Vagina (tissue), 2 donors: ENCODE measurements around the gene ECT2L. TPM values are rescaled to one million over a fixed set of nuclear protein-coding genes. Genes with fewer than 3 reads are reported as not detected.
A peak's percentile ranks its signal among the peaks of the same experiment; 100 is the strongest.

ENCODE experiments used
- DNase-seq, 2 donors: peaks; one replicate each; pipeline ENCODE4 v3.0.0-alpha.2; 2017; ENCODE audit errors: extremely low spot score in 2 of 2
- H3K27ac ChIP-seq: fragments of 200-600 bp; sonication (generic); one replicate; pipeline ENCODE4 v1.5.1; 2019
- H3K27me3 ChIP-seq: fragments of 200-600 bp; sonication (generic); one replicate; pipeline ENCODE4 v1.5.1; 2019
- H3K36me3 ChIP-seq, 2 donors: fragments of 200-600 bp; sonication (generic); one replicate each; pipeline ENCODE4 v1.5.1; 2017 to 2019
- H3K4me1 ChIP-seq: fragments of 200-600 bp; sonication (generic); one replicate; pipeline ENCODE4 v1.5.1; 2019
- H3K4me3 ChIP-seq, 2 donors: fragments of 200-600 bp; sonication (generic); 1 replicate in 1 of 2; 2 replicates in 1 of 2; pipeline ENCODE4 v1.5.1; 2016 to 2019
- H3K9me3 ChIP-seq: fragments of 200-600 bp; sonication (generic); one replicate; pipeline ENCODE4 v1.5.1; 2019
- POLR2A ChIP-seq, 2 donors: fragments of 450-650 bp; IDR thresholded peaks; one replicate each; pipeline ENCODE4 v1.6.1; 2017; ENCODE audit warnings: antibody characterized with exemption in 2 of 2, mild to moderate bottlenecking in 2 of 2, moderate library complexity in 2 of 2
- POLR2AphosphoS5 ChIP-seq, 2 donors: sonication (generic); formaldehyde crosslinking; IDR thresholded peaks; one replicate each; pipeline ENCODE4 v1.9.0; 2017; ENCODE audit warnings: antibody characterized with exemption in 2 of 2, mild to moderate bottlenecking in 2 of 2, low read depth in 1 of 2; ENCODE audit not compliant: insufficient read depth in 1 of 2
- intact Hi-C: fragments of 100-400 bp; cut with DNase I; formaldehyde crosslinking; loops from one replicate; pipeline ENCODE4 v1.15.1; 2023
- total RNA-seq: library from RNA; depleted of rRNA; stranded (reverse); fragments of >200 nt; gene quantifications from one replicate; pipeline ENCODE4 v1.2.3, GENCODE V29; 2016
- TF ChIP-seq, protein P1 (sequence below), 3 experiments: fragments of 450-650 bp in 2 of 3; fragments of 200-600 bp in 1 of 3; sonication (generic) in 1 of 3; IDR thresholded peaks; one replicate each; pipeline ENCODE4 v1.5.1; 2017 to 2019; ENCODE audit warnings: antibody characterized with exemption in 3 of 3, mild to moderate bottlenecking in 2 of 3, moderate library complexity in 2 of 3

ECT2L gene
- total RNA-seq, 1 donor from 2014 or later = not detected

DNA sequence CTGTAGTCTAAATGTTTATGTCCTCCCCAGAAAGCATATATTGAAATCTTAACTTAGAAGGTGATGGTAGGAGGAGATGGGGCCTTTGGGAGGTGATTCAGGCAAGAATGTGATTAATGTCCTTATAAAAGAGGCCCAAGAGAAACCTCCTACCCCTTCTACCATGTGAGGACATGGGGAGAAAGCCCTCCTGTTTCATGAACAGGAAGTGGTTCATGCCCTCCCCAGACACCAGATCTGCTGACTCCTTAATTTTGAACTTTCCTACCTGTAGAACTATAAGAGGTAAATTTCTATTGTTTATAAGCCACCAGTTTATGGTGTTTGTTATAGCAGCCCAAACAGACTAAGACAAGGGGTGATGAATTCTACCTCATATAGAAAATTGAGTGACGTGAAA, 8.7 kb upstream of the ECT2L start:
- Histone ChIP-seq H3K9me3 (no peaks in the 10 kb centered on the region), H3K36me3 (peaks cover 0 to 41% of the 10 kb centered on the region in 2 donors), H3K27ac (no peak overlapping the region), H3K27me3 (no peaks in the 10 kb centered on the region), H3K4me3 (no peak overlapping the region), H3K4me1 (no peaks in the 10 kb centered on the region)
- no peak for DNase-seq
- intact Hi-C loops = no loop called here
- TF ChIP-seq POLR2AphosphoS5 (IDR thresholded peaks at IDR 0.05; ENCODE audit: insufficient read depth in 1 of 2, low read depth in 1 of 2) (no peak), POLR2A (IDR thresholded peaks at IDR 0.05) (no peak)
- TF ChIP-seq, protein P1, sequence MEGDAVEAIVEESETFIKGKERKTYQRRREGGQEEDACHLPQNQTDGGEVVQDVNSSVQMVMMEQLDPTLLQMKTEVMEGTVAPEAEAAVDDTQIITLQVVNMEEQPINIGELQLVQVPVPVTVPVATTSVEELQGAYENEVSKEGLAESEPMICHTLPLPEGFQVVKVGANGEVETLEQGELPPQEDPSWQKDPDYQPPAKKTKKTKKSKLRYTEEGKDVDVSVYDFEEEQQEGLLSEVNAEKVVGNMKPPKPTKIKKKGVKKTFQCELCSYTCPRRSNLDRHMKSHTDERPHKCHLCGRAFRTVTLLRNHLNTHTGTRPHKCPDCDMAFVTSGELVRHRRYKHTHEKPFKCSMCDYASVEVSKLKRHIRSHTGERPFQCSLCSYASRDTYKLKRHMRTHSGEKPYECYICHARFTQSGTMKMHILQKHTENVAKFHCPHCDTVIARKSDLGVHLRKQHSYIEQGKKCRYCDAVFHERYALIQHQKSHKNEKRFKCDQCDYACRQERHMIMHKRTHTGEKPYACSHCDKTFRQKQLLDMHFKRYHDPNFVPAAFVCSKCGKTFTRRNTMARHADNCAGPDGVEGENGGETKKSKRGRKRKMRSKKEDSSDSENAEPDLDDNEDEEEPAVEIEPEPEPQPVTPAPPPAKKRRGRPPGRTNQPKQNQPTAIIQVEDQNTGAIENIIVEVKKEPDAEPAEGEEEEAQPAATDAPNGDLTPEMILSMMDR (IDR thresholded peaks at IDR 0.05) = no peak

DNA sequence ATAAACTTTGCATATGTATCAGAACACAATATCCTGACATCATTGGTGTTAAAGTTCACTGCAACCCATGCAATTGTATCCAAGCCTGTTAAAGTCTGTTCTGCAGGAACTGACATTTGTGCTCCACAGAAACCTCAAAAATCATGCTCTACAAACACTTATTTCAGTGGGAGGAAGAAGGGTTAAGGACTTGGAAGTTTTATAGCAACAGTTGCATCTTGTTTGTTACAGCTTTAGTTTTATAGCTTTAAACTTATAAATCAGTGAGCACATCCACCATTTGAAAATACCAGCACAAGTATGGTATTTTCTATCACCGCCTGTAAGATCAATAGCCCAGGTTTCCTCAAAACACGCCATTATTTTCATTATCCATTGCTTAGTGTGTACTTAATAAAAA, 884 bp downstream of the ECT2L start:
- no peak for DNase-seq
- no peak for TF ChIP-seq POLR2A (IDR thresholded peaks at IDR 0.05)
- TF ChIP-seq, protein P1 (IDR thresholded peaks at IDR 0.05) = no peak
- TF ChIP-seq POLR2AphosphoS5 (IDR thresholded peaks at IDR 0.05; ENCODE audit: insufficient read depth in 1 of 2, low read depth in 1 of 2) = no peak
- H3K4me3 ChIP-seq = peak overlapping the region in 1 of 2 donors; percentile 40
- H3K27ac ChIP-seq = no peak overlapping the region
- peaks cover 0 to 9% of the 10 kb centered on the region in 2 donors for H3K36me3 ChIP-seq
- intact Hi-C loops = no loop called here
- no peaks in the 10 kb centered on the region for H3K27me3 ChIP-seq
- H3K9me3 ChIP-seq = no peaks in the 10 kb centered on the region
- peaks cover 12% of the 10 kb centered on the region for H3K4me1 ChIP-seq

DNA sequence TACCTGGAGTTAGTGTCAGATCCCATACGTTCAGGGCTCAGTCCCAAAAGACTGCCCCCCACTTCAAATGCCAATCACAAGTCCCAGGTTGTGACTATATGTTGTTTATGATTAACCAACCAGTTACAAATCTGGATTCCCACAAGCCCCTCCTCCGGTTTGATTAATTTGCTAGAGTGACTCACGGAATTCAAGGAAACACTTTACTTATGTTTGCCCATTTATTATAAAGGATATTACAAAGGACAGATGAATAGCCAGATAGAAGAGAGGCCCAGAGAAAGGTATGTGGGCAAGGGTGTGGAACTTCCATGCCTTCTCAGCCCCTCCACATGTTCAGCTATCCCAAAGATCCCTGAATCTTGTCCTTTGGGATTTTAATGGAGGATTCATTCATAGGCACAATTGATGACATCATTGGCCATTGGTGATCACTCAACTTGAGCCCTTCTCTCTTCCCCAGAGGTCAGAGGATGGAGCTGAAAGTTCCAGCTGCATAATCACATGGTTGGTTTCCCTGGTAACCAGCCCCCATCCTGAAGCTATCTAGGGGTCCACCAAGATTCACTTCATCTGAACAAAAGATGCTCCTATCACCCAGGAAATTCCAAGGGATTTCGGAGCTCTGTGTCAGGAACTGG, 2.0 kb downstream of the ECT2L start:
- TF ChIP-seq POLR2A (IDR thresholded peaks at IDR 0.05) (no peak), POLR2AphosphoS5 (IDR thresholded peaks at IDR 0.05; ENCODE audit: insufficient read depth in 1 of 2, low read depth in 1 of 2) (no peak)
- TF ChIP-seq, protein P1 (IDR thresholded peaks at IDR 0.05) = no peak
- Histone ChIP-seq H3K4me3 (no peak overlapping the region), H3K36me3 (peaks cover 0 to under 1% of the 10 kb centered on the region in 2 donors), H3K27me3 (no peaks in the 10 kb centered on the region), H3K27ac (no peak overlapping the region), H3K4me1 (peaks cover 12% of the 10 kb centered on the region), H3K9me3 (no peaks in the 10 kb centered on the region)
- intact Hi-C loops = no loop called here
- no peak for DNase-seq

DNA sequence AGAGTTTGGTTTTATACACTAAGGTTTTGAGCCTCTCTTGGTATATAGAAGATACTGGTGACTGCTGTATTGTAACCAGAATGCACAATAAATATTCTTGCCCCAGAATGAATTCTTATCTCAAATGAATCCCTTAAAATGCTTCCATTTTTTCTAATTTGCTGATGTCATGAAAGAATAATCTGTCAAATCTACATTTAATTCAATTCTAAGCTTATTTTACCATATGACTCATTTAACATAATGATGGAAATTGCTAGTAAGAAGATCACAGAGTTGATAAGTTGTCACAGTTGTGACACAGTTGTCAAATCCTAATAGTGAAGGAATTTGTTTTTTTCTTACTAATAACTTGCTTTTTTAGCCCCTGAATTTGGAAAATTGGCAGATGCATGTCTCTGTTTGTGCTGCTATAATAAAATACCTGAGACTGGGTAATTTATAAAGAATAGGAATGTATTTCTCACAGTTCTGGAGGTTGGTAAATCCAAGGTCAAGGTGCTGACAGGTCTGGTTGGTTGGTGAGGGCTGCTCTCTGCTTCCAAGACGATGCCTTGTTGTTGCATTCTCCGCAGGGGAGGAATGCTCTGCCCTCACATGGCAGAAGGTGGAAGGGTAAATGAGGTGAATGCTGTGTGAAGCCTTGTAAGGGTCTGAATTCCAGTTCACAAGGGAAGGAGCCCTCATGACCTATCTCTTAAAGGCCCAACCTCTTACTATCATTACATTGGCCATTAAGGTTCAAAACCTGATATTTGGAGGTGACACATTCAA, 4.7 kb downstream of the ECT2L start:
- Histone ChIP-seq H3K27me3 (no peaks in the 10 kb centered on the region), H3K4me3 (no peak overlapping the region), H3K36me3 (no peaks in the 10 kb centered on the region), H3K4me1 (peaks cover 12% of the 10 kb centered on the region), H3K9me3 (no peaks in the 10 kb centered on the region), H3K27ac (no peak overlapping the region)
- intact Hi-C loops = no loop called here
- TF ChIP-seq POLR2AphosphoS5 (IDR thresholded peaks at IDR 0.05; ENCODE audit: insufficient read depth in 1 of 2, low read depth in 1 of 2) (no peak), POLR2A (IDR thresholded peaks at IDR 0.05) (no peak)
- TF ChIP-seq, protein P1 (IDR thresholded peaks at IDR 0.05) = no peak
- DNase-seq = no peak

DNA sequence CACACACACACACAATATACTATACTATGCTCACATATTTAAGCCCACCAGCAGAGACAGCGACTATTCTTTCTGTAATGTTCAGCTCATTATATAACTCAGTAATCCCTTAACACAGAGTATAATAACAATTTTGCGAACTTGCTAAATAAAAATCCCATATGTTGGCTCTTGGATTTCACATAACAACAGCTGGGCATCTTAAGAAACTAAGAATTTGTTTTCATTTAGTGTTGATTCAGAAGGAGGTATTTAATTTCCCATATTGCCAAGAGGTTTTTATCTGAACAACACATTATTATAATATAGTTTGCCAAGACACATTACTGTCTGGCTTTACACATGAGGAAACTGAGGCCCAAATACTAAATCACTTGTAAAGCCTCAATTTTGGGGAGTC, 7.4 kb downstream of the ECT2L start:
- Histone ChIP-seq H3K36me3 (no peaks in the 10 kb centered on the region), H3K9me3 (no peaks in the 10 kb centered on the region), H3K4me3 (no peak overlapping the region), H3K27ac (no peak overlapping the region), H3K27me3 (no peaks in the 10 kb centered on the region), H3K4me1 (no peaks in the 10 kb centered on the region)
- TF ChIP-seq POLR2A (IDR thresholded peaks at IDR 0.05) (no peak), POLR2AphosphoS5 (IDR thresholded peaks at IDR 0.05; ENCODE audit: insufficient read depth in 1 of 2, low read depth in 1 of 2) (no peak)
- TF ChIP-seq, protein P1 (IDR thresholded peaks at IDR 0.05) = no peak
- intact Hi-C loops = no loop called here
- DNase-seq = no peak
